Neural progenitor cell (in vitro differentiated cells): Measurements from ENCODE around the gene SLC17A2. TPM values are rescaled to one million over a fixed set of nuclear protein-coding genes. Genes with fewer than 3 reads are reported as not detected.

Source experiments
- DNase-seq: peaks from one replicate; pipeline ENCODE4 v3.0.0-alpha.2; 2016; ENCODE audit warnings: low spot score
- H2AFZ ChIP-seq: fragments of 200-600 bp; sonication (generic); replicated peaks from 2 replicates; pipeline ENCODE4 v1.6.1; 2016; ENCODE audit warnings: antibody characterized with exemption
- H3F3A ChIP-seq: fragments of 200-600 bp; sonication (generic); 2 replicates; pipeline ENCODE4 v1.6.1; 2016; ENCODE audit warnings: antibody characterized with exemption, low read depth
- H3K27ac ChIP-seq: fragments of 200-600 bp; sonication (generic); 2 replicates; pipeline ENCODE4 v1.5.1; 2016; ENCODE audit warnings: mild to moderate bottlenecking
- H3K27me3 ChIP-seq: fragments of 200-600 bp; sonication (generic); 2 replicates; pipeline ENCODE4 v1.6.1; 2016; ENCODE audit warnings: mild to moderate bottlenecking, moderate library complexity
- H3K36me3 ChIP-seq: fragments of 200-600 bp; sonication (generic); 2 replicates; pipeline ENCODE4 v1.5.1; 2016
- H3K4me1 ChIP-seq: fragments of 200-600 bp; sonication (generic); 2 replicates; pipeline ENCODE4 v1.6.1; 2016; ENCODE audit warnings: mixed run types
- H3K4me2 ChIP-seq: fragments of 200-600 bp; sonication (generic); 2 replicates; pipeline ENCODE4 v1.6.1; 2016
- H3K4me3 ChIP-seq: fragments of 200-600 bp; sonication (generic); 2 replicates; pipeline ENCODE4 v1.5.1; 2016
- H3K79me2 ChIP-seq: fragments of 200-600 bp; sonication (generic); 2 replicates; pipeline ENCODE4 v1.6.1; 2016; ENCODE audit warnings: low read depth
- H3K9ac ChIP-seq: fragments of 200-600 bp; sonication (generic); 2 replicates; pipeline ENCODE4 v1.6.1; 2016
- H3K9me3 ChIP-seq: fragments of 200-600 bp; sonication (generic); 2 replicates; pipeline ENCODE4 v1.5.1; 2016; ENCODE audit warnings: low read depth
- H4K20me1 ChIP-seq: fragments of 200-600 bp; sonication (generic); 2 replicates; pipeline ENCODE4 v1.6.1; 2016; ENCODE audit warnings: low read depth
- H3K27ac Mint-ChIP-seq: 3 replicates; pipeline ENCODE4 v1.8.0; 2021; ENCODE audit warnings: mixed read lengths
- H3K27me3 Mint-ChIP-seq: 2 replicates; pipeline ENCODE4 v1.8.0; 2022; ENCODE audit warnings: low read depth, mild to moderate bottlenecking, inconsistent platforms, moderate library complexity, mixed read lengths; ENCODE audit not compliant: insufficient read depth
- H3K36me3 Mint-ChIP-seq: 3 replicates; pipeline ENCODE4 v1.8.0; 2021; ENCODE audit warnings: mixed read lengths
- H3K4me1 Mint-ChIP-seq: 3 replicates; pipeline ENCODE4 v1.8.0; 2021; ENCODE audit warnings: mixed read lengths
- H3K4me3 Mint-ChIP-seq: 3 replicates; pipeline ENCODE4 v1.8.0; 2021; ENCODE audit warnings: mild to moderate bottlenecking, moderate library complexity, mixed read lengths
- H3K9me3 Mint-ChIP-seq: 3 replicates; pipeline ENCODE4 v1.8.0; 2020; ENCODE audit warnings: mixed read lengths
- CTCF ChIP-seq: fragments of 200-600 bp; sonication (generic); IDR thresholded peaks from 2 replicates; pipeline ENCODE4 v1.5.1; 2017; ENCODE audit warnings: antibody characterized with exemption, mild to moderate bottlenecking
- EZH2 ChIP-seq: fragments of 200-600 bp; sonication (generic); IDR thresholded peaks from 2 replicates; pipeline ENCODE4 v1.6.1; 2017; ENCODE audit warnings: antibody characterized with exemption, mild to moderate bottlenecking, moderate library complexity
- EZH2phosphoT487 ChIP-seq: fragments of 200-600 bp; sonication (generic); IDR thresholded peaks from 2 replicates; pipeline ENCODE4 v1.6.1; 2017; ENCODE audit warnings: antibody characterized with exemption
- total RNA-seq: library from RNA; depleted of rRNA; stranded (reverse); fragments of >200 nt; gene quantifications from 2 replicates; pipeline ENCODE4 v1.2.3, GENCODE V29; 2015; ENCODE audit warnings: low replicate concordance

SLC17A2 gene
- total RNA-seq, 1 donor from 2014 or later, result not detected

DNA sequence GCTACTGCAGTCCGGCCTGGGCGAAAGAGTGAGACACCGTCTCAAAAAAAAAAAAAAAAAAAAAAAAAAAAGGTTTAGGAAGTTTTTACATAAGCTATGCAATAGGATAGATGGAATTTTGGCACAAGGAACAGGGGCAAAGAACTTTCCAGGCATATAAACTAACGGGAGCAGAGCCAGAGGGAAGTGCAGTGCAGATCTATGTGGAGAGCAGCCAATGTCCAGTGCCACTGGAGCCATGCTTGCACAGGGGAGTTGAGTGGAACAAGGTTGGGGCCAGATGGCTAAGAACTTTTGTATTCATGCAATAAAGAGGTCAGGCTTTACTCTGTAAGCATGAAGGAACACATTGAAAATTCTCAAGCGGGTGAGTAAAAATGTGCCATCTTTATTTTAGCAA lies 10.8 kb downstream of the SLC17A2 start:
- no peaks in the 10 kb centered on the region for H3F3A ChIP-seq
- H3K4me2 ChIP-seq, result no peak overlapping the region
- H3K9ac ChIP-seq, result no peak overlapping the region
- H3K4me3 ChIP-seq, result no peak overlapping the region
- no peaks in the 10 kb centered on the region for H3K9me3 Mint-ChIP-seq
- no peaks in the 10 kb centered on the region for H3K27me3 ChIP-seq
- H3K79me2 ChIP-seq, result no peaks in the 10 kb centered on the region
- no peak overlapping the region for H3K4me3 Mint-ChIP-seq
- H3K4me1 Mint-ChIP-seq, result peaks cover 7% of the 10 kb centered on the region
- peaks cover 6% of the 10 kb centered on the region for H3K4me1 ChIP-seq
- TF ChIP-seq EZH2phosphoT487, result no peak
- H3K36me3 Mint-ChIP-seq, result no peaks in the 10 kb centered on the region
- H3K27me3 Mint-ChIP-seq, result no peaks in the 10 kb centered on the region
- no peaks in the 10 kb centered on the region for H3K9me3 ChIP-seq
- no peak overlapping the region for H3K27ac Mint-ChIP-seq
- no peaks in the 10 kb centered on the region for H3K36me3 ChIP-seq
- no peak for DNase-seq
- H2AFZ ChIP-seq, result no peak overlapping the region
- no peak overlapping the region for H3K27ac ChIP-seq
- H4K20me1 ChIP-seq, result no peaks in the 10 kb centered on the region

DNA sequence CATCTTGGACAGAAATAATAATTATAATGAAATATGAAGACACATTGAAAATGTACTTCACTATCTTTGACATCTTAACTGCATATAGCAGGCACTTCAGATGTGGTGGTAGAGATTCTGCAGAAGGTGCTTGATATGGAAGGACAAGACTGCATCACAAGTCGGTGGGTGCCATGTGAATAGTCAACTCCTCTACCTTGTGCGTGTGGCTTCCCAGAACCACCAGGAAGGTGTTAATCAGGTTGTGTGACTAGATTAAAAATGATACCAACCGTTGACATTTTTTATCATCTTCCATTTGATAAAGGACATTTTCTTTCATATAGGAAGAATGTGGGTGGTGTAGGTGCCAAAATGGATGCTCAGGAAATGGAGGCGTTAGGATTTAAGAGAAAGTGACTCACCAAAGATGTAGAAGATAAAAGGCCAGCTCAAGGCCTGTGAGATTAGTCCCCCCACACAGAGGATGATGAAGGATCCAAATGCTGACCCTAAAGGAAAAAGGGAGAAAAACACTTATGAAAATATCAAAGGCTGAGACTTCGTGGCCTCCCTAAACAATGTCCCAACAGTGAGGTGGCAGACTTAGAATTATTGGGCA lies 12.3 kb downstream of the SLC17A2 start:
- no peak overlapping the region for H3K9ac ChIP-seq
- H3K27ac ChIP-seq, result no peak overlapping the region
- H3K4me3 ChIP-seq, result no peak overlapping the region
- Mint-ChIP-seq H3K4me3 (no peak overlapping the region), H3K36me3 (no peaks in the 10 kb centered on the region), H3K4me1 (peaks cover 7% of the 10 kb centered on the region), H3K27me3 (no peaks in the 10 kb centered on the region), H3K27ac (no peak overlapping the region), H3K9me3 (no peaks in the 10 kb centered on the region)
- peaks cover 6% of the 10 kb centered on the region for H3K4me1 ChIP-seq
- no peaks in the 10 kb centered on the region for H3F3A ChIP-seq
- H3K9me3 ChIP-seq, result no peaks in the 10 kb centered on the region
- DNase-seq, result no peak
- no peaks in the 10 kb centered on the region for H4K20me1 ChIP-seq
- TF ChIP-seq CTCF (no peak), EZH2 (no peak), EZH2phosphoT487 (no peak)
- H2AFZ ChIP-seq, result no peak overlapping the region
- H3K27me3 ChIP-seq, result no peaks in the 10 kb centered on the region
- H3K36me3 ChIP-seq, result no peaks in the 10 kb centered on the region
- no peak overlapping the region for H3K4me2 ChIP-seq
- no peaks in the 10 kb centered on the region for H3K79me2 ChIP-seq

GRCh38 chr6:25916789-25917490 lies 13.6 kb downstream of the SLC17A2 start:
- no peaks in the 10 kb centered on the region for H3K36me3 Mint-ChIP-seq
- Histone ChIP-seq H3K4me2 (no peak overlapping the region), H2AFZ (no peak overlapping the region), H3K9me3 (no peaks in the 10 kb centered on the region), H3K36me3 (no peaks in the 10 kb centered on the region), H3K79me2 (no peaks in the 10 kb centered on the region), H3K27me3 (no peaks in the 10 kb centered on the region), H3K4me3 (no peak overlapping the region), H4K20me1 (no peaks in the 10 kb centered on the region), H3K27ac (no peak overlapping the region), H3F3A (no peaks in the 10 kb centered on the region), H3K9ac (no peak overlapping the region), H3K4me1 (peaks cover 6% of the 10 kb centered on the region)
- no peaks in the 10 kb centered on the region for H3K9me3 Mint-ChIP-seq
- no peak overlapping the region for H3K27ac Mint-ChIP-seq
- H3K27me3 Mint-ChIP-seq, result no peaks in the 10 kb centered on the region
- DNase-seq, result no peak
- peaks cover 7% of the 10 kb centered on the region for H3K4me1 Mint-ChIP-seq
- no peak overlapping the region for H3K4me3 Mint-ChIP-seq
- TF ChIP-seq EZH2phosphoT487, result no peak
- TF ChIP-seq EZH2, result no peak
- TF ChIP-seq CTCF, result no peak

DNA sequence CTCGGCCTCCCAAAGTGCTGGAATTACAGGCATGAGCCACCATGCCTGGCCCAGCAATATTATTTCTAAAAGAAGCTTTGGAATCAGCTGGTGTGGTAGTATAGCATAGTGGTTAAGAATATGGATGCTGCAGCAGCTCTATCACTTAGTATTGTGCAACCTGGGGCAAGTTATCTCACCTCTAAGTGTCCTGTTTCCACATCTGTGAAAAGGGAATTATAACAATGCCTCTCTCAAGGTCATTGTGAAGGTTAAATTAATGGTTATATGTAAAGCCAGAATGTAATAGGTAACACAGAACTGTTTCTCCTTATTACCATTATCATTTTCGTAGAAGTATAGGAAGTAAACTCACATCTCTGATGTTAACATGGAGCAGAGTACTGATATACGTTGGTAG lies 14.2 kb downstream of the SLC17A2 start:
- TF ChIP-seq EZH2 (no peak), EZH2phosphoT487 (no peak), CTCF (no peak)
- no peak for DNase-seq
- H3K27ac ChIP-seq, result no peak overlapping the region
- Mint-ChIP-seq H3K36me3 (no peaks in the 10 kb centered on the region), H3K9me3 (no peaks in the 10 kb centered on the region), H3K4me1 (peaks cover 7% of the 10 kb centered on the region), H3K4me3 (no peak overlapping the region), H3K27me3 (no peaks in the 10 kb centered on the region), H3K27ac (no peak overlapping the region)
- no peaks in the 10 kb centered on the region for H4K20me1 ChIP-seq
- no peak overlapping the region for H3K4me3 ChIP-seq
- H3K79me2 ChIP-seq, result no peaks in the 10 kb centered on the region
- H3F3A ChIP-seq, result no peaks in the 10 kb centered on the region
- H3K4me1 ChIP-seq, result peaks cover 6% of the 10 kb centered on the region
- no peaks in the 10 kb centered on the region for H3K27me3 ChIP-seq
- no peak overlapping the region for H2AFZ ChIP-seq
- H3K36me3 ChIP-seq, result no peaks in the 10 kb centered on the region
- no peaks in the 10 kb centered on the region for H3K9me3 ChIP-seq
- H3K4me2 ChIP-seq, result no peak overlapping the region
- H3K9ac ChIP-seq, result no peak overlapping the region
